Gastroesophageal sphincter (tissue), 4 donors: ENCODE measurements around the gene ARSI. TPM values are rescaled to one million over a fixed set of nuclear protein-coding genes. Genes with fewer than 3 reads are reported as not detected.

Source experiments
- ATAC-seq: fragments of 150-250 bp; one replicate; pipeline ENCODE4 v1.9.1; 2016; ENCODE audit warnings: mild to moderate bottlenecking, moderate library complexity
- H3K27ac ChIP-seq, 4 donors: fragments of 200-600 bp; sonication (generic) in 3 of 4; 1 replicate in 3 of 4; 2 replicates in 1 of 4; pipeline ENCODE4 v1.5.1; 2016 to 2019
- H3K27me3 ChIP-seq: fragments of 200-600 bp; sonication (generic); one replicate; pipeline ENCODE4 v1.5.1; 2019
- H3K36me3 ChIP-seq, 2 donors: fragments of 200-600 bp; sonication (generic); one replicate each; pipeline ENCODE4 v1.5.1; 2019; ENCODE audit warnings: control low read depth in 1 of 2
- H3K4me1 ChIP-seq, 3 donors: fragments of 200-600 bp; sonication (generic); 1 replicate in 2 of 3; 2 replicates in 1 of 3; pipeline ENCODE4 v1.5.1; 2016 to 2019; ENCODE audit warnings: control low read depth in 2 of 3
- H3K4me3 ChIP-seq, 2 donors: fragments of 200-600 bp; sonication (generic); one replicate each; pipeline ENCODE4 v1.5.1; 2019; ENCODE audit warnings: mild to moderate bottlenecking in 1 of 2, moderate library complexity in 1 of 2
- H3K9me3 ChIP-seq, 3 donors: fragments of 200-600 bp; sonication (generic); one replicate each; pipeline ENCODE4 v1.5.1; 2017 to 2019; ENCODE audit warnings: control low read depth in 2 of 3
- EP300 ChIP-seq: sonication (generic); formaldehyde crosslinking; IDR thresholded peaks from one replicate; pipeline ENCODE4 v1.6.1; 2017; ENCODE audit warnings: antibody characterized with exemption, mild to moderate bottlenecking
- POLR2A ChIP-seq, 2 donors: fragments of 450-650 bp; IDR thresholded peaks; one replicate each; pipeline ENCODE4 v1.6.1; 2017; ENCODE audit warnings: antibody characterized with exemption in 2 of 2, mild to moderate bottlenecking in 2 of 2, moderate library complexity in 1 of 2
- POLR2AphosphoS5 ChIP-seq: sonication (generic); formaldehyde crosslinking; IDR thresholded peaks from one replicate; pipeline ENCODE4 v1.6.1; 2017; ENCODE audit warnings: antibody characterized with exemption
- WGBS, 2 donors: methylation state at CpG; one replicate each; pipeline ENCODE4 v1.1.5; 2018; ENCODE audit warnings: low coverage in 1 of 2; 5-methylcytosine and 5-hydroxymethylcytosine counted together
- total RNA-seq, 4 donors: library from RNA; depleted of rRNA; stranded (reverse); fragments of >200 nt; gene quantifications; one replicate each; pipeline ENCODE4 v1.1.0, GENCODE V29; 2016
- TF ChIP-seq, protein P1 (sequence below), 4 experiments: fragments of 200-600 bp in 2 of 4; fragments of 450-650 bp in 2 of 4; sonication (generic) in 1 of 4; IDR thresholded peaks; one replicate each; pipeline ENCODE4 v1.5.1; 2017 to 2019; ENCODE audit warnings: antibody characterized with exemption in 4 of 4, mild to moderate bottlenecking in 2 of 4, moderate library complexity in 2 of 4

The ARSI gene
- total RNA-seq, 4 donors from 2014 or later = 3.1 to 11.6 (median 6.8) TPM

DNA sequence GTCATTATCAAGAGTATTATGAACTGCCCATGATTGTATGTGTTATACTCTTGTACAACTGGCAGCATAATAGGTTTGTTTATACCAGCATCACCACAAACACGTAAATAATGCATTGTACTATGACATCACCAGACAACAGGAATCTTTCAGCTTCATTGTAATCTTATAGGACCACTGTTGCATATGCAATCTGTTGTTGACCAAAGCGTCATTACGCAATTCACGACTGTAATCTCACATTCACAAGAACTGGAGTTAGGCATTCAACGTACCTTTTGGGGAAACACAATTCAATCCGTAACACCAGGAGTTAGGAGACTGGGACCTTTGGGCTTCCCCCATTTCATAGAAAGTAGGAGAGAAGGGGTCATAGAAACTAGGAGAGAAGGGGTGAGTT, 20.4 kb upstream of the ARSI start:
- 81 to 87% methylated on average over 3 to 6 of the region's 6 CpGs for WGBS, 2 donors
- Histone ChIP-seq H3K36me3 (no peaks in the 10 kb centered on the region), H3K4me3 (no peak overlapping the region), H3K27ac (no peak overlapping the region), H3K27me3 (no peaks in the 10 kb centered on the region), H3K9me3 (no peaks in the 10 kb centered on the region), H3K4me1 (peaks cover 0 to 11% (median 0%) of the 10 kb centered on the region in 3 donors)
- TF ChIP-seq POLR2A (IDR thresholded peaks at IDR 0.05) = no peak
- TF ChIP-seq, protein P1, sequence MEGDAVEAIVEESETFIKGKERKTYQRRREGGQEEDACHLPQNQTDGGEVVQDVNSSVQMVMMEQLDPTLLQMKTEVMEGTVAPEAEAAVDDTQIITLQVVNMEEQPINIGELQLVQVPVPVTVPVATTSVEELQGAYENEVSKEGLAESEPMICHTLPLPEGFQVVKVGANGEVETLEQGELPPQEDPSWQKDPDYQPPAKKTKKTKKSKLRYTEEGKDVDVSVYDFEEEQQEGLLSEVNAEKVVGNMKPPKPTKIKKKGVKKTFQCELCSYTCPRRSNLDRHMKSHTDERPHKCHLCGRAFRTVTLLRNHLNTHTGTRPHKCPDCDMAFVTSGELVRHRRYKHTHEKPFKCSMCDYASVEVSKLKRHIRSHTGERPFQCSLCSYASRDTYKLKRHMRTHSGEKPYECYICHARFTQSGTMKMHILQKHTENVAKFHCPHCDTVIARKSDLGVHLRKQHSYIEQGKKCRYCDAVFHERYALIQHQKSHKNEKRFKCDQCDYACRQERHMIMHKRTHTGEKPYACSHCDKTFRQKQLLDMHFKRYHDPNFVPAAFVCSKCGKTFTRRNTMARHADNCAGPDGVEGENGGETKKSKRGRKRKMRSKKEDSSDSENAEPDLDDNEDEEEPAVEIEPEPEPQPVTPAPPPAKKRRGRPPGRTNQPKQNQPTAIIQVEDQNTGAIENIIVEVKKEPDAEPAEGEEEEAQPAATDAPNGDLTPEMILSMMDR (IDR thresholded peaks at IDR 0.05) = no peak
- no peak for TF ChIP-seq POLR2AphosphoS5
- TF ChIP-seq EP300 = no peak
- ATAC-seq = no peak

GRCh38 chr5:150322202-150322601, 19.5 kb upstream of the ARSI start:
- no peak overlapping the region for H3K4me3 ChIP-seq
- H3K4me1 ChIP-seq = peaks cover 0 to 11% (median 0%) of the 10 kb centered on the region in 3 donors
- TF ChIP-seq POLR2AphosphoS5 = no peak
- no peak for TF ChIP-seq EP300
- TF ChIP-seq, protein P1 (IDR thresholded peaks at IDR 0.05) = no peak
- no peak for TF ChIP-seq POLR2A (IDR thresholded peaks at IDR 0.05)
- no peaks in the 10 kb centered on the region for H3K9me3 ChIP-seq
- H3K27me3 ChIP-seq = no peaks in the 10 kb centered on the region
- H3K36me3 ChIP-seq = no peaks in the 10 kb centered on the region
- no peak for ATAC-seq
- no peak overlapping the region for H3K27ac ChIP-seq

DNA sequence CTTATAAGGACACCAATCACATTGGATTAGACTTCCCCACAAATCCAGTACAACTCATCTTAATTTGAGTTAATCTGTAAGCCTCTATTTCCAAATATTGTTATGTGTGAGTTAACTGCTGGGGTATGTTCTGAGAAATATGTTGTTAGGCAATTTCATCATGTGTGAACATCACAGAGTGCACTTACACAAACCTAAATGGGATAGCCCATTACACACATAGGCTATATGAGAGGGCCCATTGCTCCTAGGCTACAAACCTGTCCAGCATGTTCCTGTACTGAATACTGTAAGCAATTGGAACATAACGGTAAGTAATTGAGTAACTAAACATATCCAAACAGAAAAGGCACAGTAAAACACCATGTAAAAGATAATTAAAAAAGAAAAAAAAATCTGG, 19.1 kb upstream of the ARSI start:
- WGBS, 2 donors = 89 to 100% methylated on average over 1 of the region's 1 CpG
- no peaks in the 10 kb centered on the region for H3K36me3 ChIP-seq

GRCh38 chr5:150321211-150321610, 18.5 kb upstream of the ARSI start:
- Histone ChIP-seq H3K27me3 (no peaks in the 10 kb centered on the region), H3K9me3 (no peaks in the 10 kb centered on the region), H3K4me1 (peaks cover 0 to 11% (median 0%) of the 10 kb centered on the region in 3 donors), H3K27ac (no peak overlapping the region), H3K36me3 (no peaks in the 10 kb centered on the region), H3K4me3 (no peak overlapping the region)
- WGBS, 2 donors = 100% methylated on average over 1 of the region's 1 CpG
- ATAC-seq = no peak
- TF ChIP-seq, protein P1 (IDR thresholded peaks at IDR 0.05) = no peak
- TF ChIP-seq POLR2A (IDR thresholded peaks at IDR 0.05) (no peak), EP300 (no peak), POLR2AphosphoS5 (no peak)

More for the DNA sequence above, 19.1 kb upstream of the ARSI start:
- no peak overlapping the region for H3K27ac ChIP-seq
- H3K4me3 ChIP-seq = no peak overlapping the region
- TF ChIP-seq, protein P1 (IDR thresholded peaks at IDR 0.05) = no peak
- TF ChIP-seq EP300 (no peak), POLR2A (IDR thresholded peaks at IDR 0.05) (no peak), POLR2AphosphoS5 (no peak)
- H3K4me1 ChIP-seq = peaks cover 0 to 11% (median 0%) of the 10 kb centered on the region in 3 donors
- no peak for ATAC-seq
- no peaks in the 10 kb centered on the region for H3K27me3 ChIP-seq
- no peaks in the 10 kb centered on the region for H3K9me3 ChIP-seq

- Histone ChIP-seq H3K27me3 (no peaks in the 10 kb centered on the region), H3K36me3 (no peaks in the 10 kb centered on the region), H3K4me3 (no peak overlapping the region), H3K4me1 (peaks cover 0 to 11% (median 0%) of the 10 kb centered on the region in 3 donors), H3K27ac (peak overlapping the region in 2 of 4 donors; percentile 32 to 66), H3K9me3 (no peaks in the 10 kb centered on the region)
- 20 to 41% methylated on average over 2 of the region's 2 CpGs for WGBS, 2 donors
- peak; percentile 97 for ATAC-seq
- TF ChIP-seq EP300 (no peak), POLR2AphosphoS5 (peak; percentile 71), POLR2A (IDR thresholded peaks at IDR 0.05) (no peak)
- TF ChIP-seq, protein P1 (IDR thresholded peaks at IDR 0.05) = no peak
These were observed 17.4 kb upstream of the ARSI start for GRCh38 chr5:150320044-150320613.
